ENCODE results near the gene CDK9.

- TF ChIP-seq POLR2A (IDR thresholded peaks at IDR 0.05; ENCODE audit: low read depth, low read length) (no peak), CTCF (IDR thresholded peaks at IDR 0.05 in 2 of 3, conservative IDR thresholded peaks at IDR 0.05 in 1 of 3; ENCODE audit: control insufficient read depth in 2 of 3, extremely low read depth in 1 of 3, insufficient read depth in 1 of 3, low read depth in 3 of 3, low read length in 3 of 3) (no peak), MAX (IDR thresholded peaks at IDR 0.05; ENCODE audit: low read depth, low read length) (no peak), ESRRA (IDR thresholded peaks at IDR 0.05; ENCODE audit: low read length) (no peak), POLR2AphosphoS5 (IDR thresholded peaks at IDR 0.05; ENCODE audit: low read length) (no peak), BRCA1 (IDR thresholded peaks at IDR 0.05; ENCODE audit: low read depth, low read length) (no peak), KLF5 (IDR thresholded peaks at IDR 0.05; ENCODE audit: partially characterized antibody) (no peak), SUPT20H (IDR thresholded peaks at IDR 0.05; ENCODE audit: borderline replicate concordance, control insufficient read depth, low read depth, low read length) (no peak), ATF2 (IDR thresholded peaks at IDR 0.05; ENCODE audit: low read length) (no peak)
- TF ChIP-seq, protein P1, sequence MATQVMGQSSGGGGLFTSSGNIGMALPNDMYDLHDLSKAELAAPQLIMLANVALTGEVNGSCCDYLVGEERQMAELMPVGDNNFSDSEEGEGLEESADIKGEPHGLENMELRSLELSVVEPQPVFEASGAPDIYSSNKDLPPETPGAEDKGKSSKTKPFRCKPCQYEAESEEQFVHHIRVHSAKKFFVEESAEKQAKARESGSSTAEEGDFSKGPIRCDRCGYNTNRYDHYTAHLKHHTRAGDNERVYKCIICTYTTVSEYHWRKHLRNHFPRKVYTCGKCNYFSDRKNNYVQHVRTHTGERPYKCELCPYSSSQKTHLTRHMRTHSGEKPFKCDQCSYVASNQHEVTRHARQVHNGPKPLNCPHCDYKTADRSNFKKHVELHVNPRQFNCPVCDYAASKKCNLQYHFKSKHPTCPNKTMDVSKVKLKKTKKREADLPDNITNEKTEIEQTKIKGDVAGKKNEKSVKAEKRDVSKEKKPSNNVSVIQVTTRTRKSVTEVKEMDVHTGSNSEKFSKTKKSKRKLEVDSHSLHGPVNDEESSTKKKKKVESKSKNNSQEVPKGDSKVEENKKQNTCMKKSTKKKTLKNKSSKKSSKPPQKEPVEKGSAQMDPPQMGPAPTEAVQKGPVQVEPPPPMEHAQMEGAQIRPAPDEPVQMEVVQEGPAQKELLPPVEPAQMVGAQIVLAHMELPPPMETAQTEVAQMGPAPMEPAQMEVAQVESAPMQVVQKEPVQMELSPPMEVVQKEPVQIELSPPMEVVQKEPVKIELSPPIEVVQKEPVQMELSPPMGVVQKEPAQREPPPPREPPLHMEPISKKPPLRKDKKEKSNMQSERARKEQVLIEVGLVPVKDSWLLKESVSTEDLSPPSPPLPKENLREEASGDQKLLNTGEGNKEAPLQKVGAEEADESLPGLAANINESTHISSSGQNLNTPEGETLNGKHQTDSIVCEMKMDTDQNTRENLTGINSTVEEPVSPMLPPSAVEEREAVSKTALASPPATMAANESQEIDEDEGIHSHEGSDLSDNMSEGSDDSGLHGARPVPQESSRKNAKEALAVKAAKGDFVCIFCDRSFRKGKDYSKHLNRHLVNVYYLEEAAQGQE (IDR thresholded peaks at IDR 0.05; ENCODE audit: low read depth, low read length): no peak
Observed at GRCh38 chr9:127761061-127761460, 24.8 kb upstream of the CDK9 start.
